ENCODE results near the gene KRTAP3-3. TPM values are rescaled to one million over a fixed set of nuclear protein-coding genes. Genes with fewer than 3 reads are reported as not detected.

Gene KRTAP3-3
- total and polyA plus RNA-seq, 2 of the 8 experiments (the other 6 are each of a cell fraction or from before 2014, with no cell fraction given): not detected

DNA sequence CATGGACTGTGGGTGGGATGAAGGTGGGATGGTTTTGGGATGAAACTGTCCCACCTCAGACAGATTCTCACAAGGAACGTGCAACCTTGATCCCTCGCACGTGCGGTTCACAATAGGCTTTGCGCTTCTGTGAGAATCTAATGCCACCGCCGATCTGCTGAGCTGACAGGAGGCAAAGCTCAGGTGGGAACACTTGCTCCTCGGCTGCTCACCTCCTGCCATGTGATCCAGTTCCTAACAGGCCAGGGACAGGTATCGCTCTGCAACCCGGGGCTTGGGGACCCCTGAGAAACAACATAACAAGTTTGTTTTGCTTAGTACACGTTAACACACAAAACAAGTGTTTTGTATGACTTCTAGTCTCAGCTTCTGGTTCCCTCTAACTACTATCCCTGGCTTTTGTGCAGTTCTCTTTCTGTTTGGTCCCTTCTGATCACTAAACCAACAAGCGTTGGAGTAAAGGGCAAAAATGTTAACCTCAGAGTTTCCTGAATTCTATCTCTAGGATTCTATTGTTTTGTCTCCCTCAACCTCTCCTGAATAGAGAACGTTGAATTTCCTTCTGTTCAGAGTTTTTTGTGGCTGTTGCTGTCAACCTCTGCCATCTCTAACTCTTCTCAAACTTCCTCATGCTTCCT lies 22.7 kb upstream of the KRTAP3-3 start:
- WGBS, 2 experiments (ENCODE audit: extremely low coverage in 1 of 2, insufficient coverage in 1 of 2, insufficient read length in 1 of 2, insufficient replicate concordance in 2 of 2, low coverage in 1 of 2, low lambda C conversion rate in 2 of 2, missing lambda C conversion rate in 1 of 2): 92% methylated on average over 13 of the region's 13 CpGs; no CpG with 5 or more reads in 1 of the 2 experiments
- no peak overlapping the region for H2BK5ac ChIP-seq (ENCODE audit: low read depth, low read length)
- H3K27ac ChIP-seq (ENCODE audit: low read depth, low read length): no peak overlapping the region
- H3K9ac ChIP-seq (replicated peaks in 1 of 4; ENCODE audit: extremely low read depth in 1 of 4, low read depth in 3 of 4, low read length in 3 of 4): no peak overlapping the region
- H3K79me2 ChIP-seq (ENCODE audit: control insufficient read depth in 1 of 2, insufficient read depth in 2 of 2, low read length in 2 of 2): no peaks in the 10 kb centered on the region
- no peak overlapping the region for H2AK5ac ChIP-seq (ENCODE audit: low read depth, low read length)
- FAIRE-seq (no peak), DNase-seq (ENCODE audit: low read depth in 1 of 2, low spot score in 2 of 2) (no peak)
- no peak overlapping the region for H4K91ac ChIP-seq (replicated peaks; ENCODE audit: insufficient read length, low read length)
- no peak overlapping the region for H3K56ac ChIP-seq (replicated peaks; ENCODE audit: insufficient read length, low read depth, low read length)
- no peaks in the 10 kb centered on the region for H4K20me1 ChIP-seq (replicated peaks in 1 of 2; ENCODE audit: control insufficient read depth in 1 of 2, insufficient read depth in 2 of 2, low read length in 2 of 2)
- no peak overlapping the region for H3K18ac ChIP-seq (ENCODE audit: extremely low read depth, low read length)
- H4K5ac ChIP-seq (ENCODE audit: insufficient read length, low read depth, low read length): no peak overlapping the region
- H3K27me3 ChIP-seq (replicated peaks in 1 of 4; ENCODE audit: control insufficient read depth in 3 of 4, extremely low read depth in 1 of 4, insufficient read depth in 3 of 4, low read length in 3 of 4): no peaks in the 10 kb centered on the region; a peak in 1 of 7 replicates
- H2BK15ac ChIP-seq (ENCODE audit: low read length): no peak overlapping the region
- no peak overlapping the region for H3K14ac ChIP-seq (ENCODE audit: insufficient read length)
- H3K4me1 ChIP-seq (replicated peaks in 1 of 4; ENCODE audit: control insufficient read depth in 3 of 4, insufficient read depth in 4 of 4, low read length in 3 of 4): no peaks in the 10 kb centered on the region
- POLR2A ChIA-PET (ENCODE audit: partially characterized antibody): no interaction called here
- no peak overlapping the region for H4K8ac ChIP-seq (ENCODE audit: extremely low read depth, insufficient read depth, low read length)
- no peak overlapping the region for H3K4me2 ChIP-seq (ENCODE audit: insufficient read depth in 1 of 2, low read depth in 2 of 2, low read length in 2 of 2)
- no peak overlapping the region for H3K23ac ChIP-seq (ENCODE audit: insufficient read length)
- CTCF ChIA-PET (ENCODE audit: partially characterized antibody): interaction anchor here (0.5 to 1.0 kb wide), 2 partner anchors 8 to 659 kb away, joined by 3 read pairs; no protein-coding TSS in a partner anchor
- no peak overlapping the region for H2BK20ac ChIP-seq (ENCODE audit: low read length)
- H3K4ac ChIP-seq (replicated peaks; ENCODE audit: insufficient read length, low read depth, low read length): no peak overlapping the region
- H3K9me3 ChIP-seq (ENCODE audit: insufficient read depth in 2 of 2, low read depth in 1 of 2, low read length in 1 of 2): no peaks in the 10 kb centered on the region
- no peak overlapping the region for H2BK12ac ChIP-seq (ENCODE audit: low read depth, low read length)
- H3K23me2 ChIP-seq (ENCODE audit: low read depth, low read length): no peaks in the 10 kb centered on the region
- no peaks in the 10 kb centered on the region for H3K36me3 ChIP-seq (ENCODE audit: control insufficient read depth in 2 of 4, insufficient read depth in 4 of 4, low read length in 3 of 4)
- no peak overlapping the region for H2BK120ac ChIP-seq (replicated peaks; ENCODE audit: low read depth, low read length)
- H3K4me3 ChIP-seq (ENCODE audit: extremely low read depth in 1 of 4, insufficient read depth in 2 of 4, low read depth in 3 of 4, low read length in 4 of 4): no peak overlapping the region
- H3K79me1 ChIP-seq (ENCODE audit: low read depth, low read length): no peaks in the 10 kb centered on the region
- H2AFZ ChIP-seq (ENCODE audit: low read length): 0 out of 2 replicates have a peak overlapping the region, but pooled peaks have one; percentile 20
- TF ChIP-seq, protein P1, sequence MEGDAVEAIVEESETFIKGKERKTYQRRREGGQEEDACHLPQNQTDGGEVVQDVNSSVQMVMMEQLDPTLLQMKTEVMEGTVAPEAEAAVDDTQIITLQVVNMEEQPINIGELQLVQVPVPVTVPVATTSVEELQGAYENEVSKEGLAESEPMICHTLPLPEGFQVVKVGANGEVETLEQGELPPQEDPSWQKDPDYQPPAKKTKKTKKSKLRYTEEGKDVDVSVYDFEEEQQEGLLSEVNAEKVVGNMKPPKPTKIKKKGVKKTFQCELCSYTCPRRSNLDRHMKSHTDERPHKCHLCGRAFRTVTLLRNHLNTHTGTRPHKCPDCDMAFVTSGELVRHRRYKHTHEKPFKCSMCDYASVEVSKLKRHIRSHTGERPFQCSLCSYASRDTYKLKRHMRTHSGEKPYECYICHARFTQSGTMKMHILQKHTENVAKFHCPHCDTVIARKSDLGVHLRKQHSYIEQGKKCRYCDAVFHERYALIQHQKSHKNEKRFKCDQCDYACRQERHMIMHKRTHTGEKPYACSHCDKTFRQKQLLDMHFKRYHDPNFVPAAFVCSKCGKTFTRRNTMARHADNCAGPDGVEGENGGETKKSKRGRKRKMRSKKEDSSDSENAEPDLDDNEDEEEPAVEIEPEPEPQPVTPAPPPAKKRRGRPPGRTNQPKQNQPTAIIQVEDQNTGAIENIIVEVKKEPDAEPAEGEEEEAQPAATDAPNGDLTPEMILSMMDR (IDR thresholded peaks at IDR 0.05; ENCODE audit: control extremely low read depth in 1 of 3, insufficient read depth in 1 of 3, low read depth in 1 of 3, low read length in 3 of 3): no peak
- TF ChIP-seq BRCA1 (IDR thresholded peaks at IDR 0.05; ENCODE audit: low read depth, low read length) (no peak), CTBP2 (IDR thresholded peaks at IDR 0.05; ENCODE audit: borderline replicate concordance, insufficient read depth, insufficient read length, low read length) (no peak), SP2 (IDR thresholded peaks at IDR 0.05; ENCODE audit: low read length) (no peak), CHD2 (IDR thresholded peaks at IDR 0.05; ENCODE audit: low read length) (no peak), POLR2A (IDR thresholded peaks at IDR 0.05; ENCODE audit: control extremely low read depth in 1 of 2, low read depth in 2 of 2, low read length in 2 of 2) (no peak), YY1 (IDR thresholded peaks at IDR 0.05; ENCODE audit: low read depth, low read length) (no peak)
- TF ChIP-seq, protein P2, sequence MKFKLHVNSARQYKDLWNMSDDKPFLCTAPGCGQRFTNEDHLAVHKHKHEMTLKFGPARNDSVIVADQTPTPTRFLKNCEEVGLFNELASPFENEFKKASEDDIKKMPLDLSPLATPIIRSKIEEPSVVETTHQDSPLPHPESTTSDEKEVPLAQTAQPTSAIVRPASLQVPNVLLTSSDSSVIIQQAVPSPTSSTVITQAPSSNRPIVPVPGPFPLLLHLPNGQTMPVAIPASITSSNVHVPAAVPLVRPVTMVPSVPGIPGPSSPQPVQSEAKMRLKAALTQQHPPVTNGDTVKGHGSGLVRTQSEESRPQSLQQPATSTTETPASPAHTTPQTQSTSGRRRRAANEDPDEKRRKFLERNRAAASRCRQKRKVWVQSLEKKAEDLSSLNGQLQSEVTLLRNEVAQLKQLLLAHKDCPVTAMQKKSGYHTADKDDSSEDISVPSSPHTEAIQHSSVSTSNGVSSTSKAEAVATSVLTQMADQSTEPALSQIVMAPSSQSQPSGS (IDR thresholded peaks at IDR 0.05; ENCODE audit: low read length): no peak
